Measurements from ENCODE around the gene TRIP6.
"Not testable (repeated sequence)": the region's sequence is repeated elsewhere in the genome, so short reads cannot be mapped to it uniquely, and the experiment has no call there.

Gene TRIP6

DNA sequence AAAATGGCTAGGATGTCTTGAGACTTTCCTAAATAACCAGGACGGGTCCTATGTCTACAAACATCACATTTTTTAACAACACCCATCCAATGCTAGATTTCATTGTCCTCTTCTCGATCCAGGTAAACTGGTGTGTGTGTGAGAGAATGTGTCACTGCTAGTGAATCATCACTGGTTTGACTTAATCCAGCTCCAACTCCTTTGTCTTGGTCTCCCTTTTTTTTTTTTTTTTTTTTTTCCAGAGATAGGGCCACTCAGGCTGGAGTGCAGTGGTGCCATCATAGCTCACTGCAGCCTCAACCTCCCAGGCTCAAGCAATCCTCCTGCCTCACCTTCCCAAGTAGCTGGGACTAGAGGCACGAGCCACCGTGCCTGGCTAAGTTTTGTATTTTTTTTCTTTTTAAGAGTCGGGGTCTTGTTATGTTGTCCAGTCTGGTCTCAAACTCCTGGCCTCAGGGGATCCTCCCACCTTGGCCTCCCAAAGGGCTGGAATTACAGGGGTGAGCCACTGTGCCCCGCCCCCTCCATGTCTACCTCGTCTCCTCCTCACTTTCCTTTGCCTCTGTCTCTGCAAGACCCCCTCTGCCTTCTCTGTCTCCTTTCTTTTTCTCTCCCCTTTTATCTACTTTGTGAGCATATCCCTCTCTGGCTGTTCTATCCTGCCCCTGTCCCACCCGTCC, 24.5 kb downstream of the TRIP6 start:
- DNase-seq, result no peak

DNA sequence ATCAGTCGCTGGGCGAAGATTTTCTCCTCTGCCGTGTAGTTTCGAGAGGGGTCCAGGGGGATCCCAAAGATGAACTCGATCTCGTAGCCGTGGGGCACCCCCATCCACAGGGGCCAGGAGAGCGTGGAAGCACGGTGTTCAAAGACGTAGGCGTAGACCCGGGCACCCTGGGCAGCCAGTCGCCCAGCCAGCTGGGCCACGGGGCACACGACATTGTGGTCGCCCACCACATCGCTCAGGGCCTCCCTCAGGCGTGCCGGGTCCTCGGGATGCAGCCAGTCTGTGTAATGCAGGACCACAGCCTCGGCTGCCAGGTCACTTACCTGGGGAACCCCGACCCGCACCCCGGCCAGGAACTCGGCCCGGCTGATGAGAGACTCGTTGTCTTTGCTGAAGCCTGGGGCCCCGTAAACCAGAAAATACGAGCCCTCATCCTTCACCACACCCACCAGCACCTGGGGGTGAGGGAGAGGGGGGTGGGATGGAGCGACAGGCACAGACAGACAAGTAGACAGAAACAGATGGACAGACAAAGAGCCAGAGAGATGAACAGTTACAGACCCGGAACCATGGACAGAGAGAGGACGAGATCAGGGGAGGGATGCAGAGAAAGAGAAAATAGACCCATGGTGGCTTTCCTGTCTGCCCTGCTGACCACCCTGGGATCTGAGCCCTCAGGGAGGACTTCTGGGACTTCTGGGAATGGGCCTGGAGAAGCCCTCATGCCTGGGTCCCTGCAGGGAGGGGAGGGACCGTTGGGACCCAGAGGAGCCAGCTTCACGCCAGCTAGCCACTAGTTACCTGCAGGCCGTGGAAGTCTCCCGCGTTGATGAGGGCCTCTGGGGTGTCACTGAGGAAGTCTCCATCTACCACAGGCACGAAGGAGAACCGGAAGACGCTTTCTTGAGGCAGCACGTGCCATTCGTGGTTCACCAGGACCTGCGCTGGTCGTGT, 25.5 kb downstream of the TRIP6 start:
- DNase-seq, result no peak

DNA sequence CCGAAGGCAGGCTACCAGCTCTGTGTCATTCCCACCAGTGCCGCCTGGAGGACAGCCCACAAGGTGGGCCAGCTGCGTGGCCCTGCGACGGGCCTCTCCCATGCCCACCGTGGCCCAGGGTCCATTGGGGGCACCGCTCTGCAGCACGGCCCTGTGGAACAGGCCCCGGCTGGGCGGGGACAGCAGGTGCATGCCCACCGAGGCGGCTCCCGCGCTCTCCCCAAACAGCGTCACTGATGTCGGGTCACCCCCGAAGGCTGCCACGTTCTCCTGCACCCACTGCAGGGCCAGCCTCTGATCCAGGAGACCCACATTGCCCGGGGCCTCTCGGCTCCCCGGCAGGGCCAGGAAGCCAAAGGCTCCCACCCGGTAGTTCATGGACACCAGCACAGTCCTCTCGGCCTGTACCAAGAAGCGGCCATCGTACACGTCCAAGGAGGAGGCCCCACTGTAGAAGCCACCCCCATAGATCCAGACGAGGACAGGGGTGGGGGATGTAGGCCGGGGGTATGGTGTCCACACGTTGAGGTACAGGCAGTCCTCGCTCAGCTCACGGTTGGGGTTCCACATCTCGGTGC, 26.2 kb downstream of the TRIP6 start:
- no peak for DNase-seq

GRCh38 chr7:100893910-100894721, 26.9 kb downstream of the TRIP6 start:
- no peak for DNase-seq

- DNase-seq, result no peak
Measured at GRCh38 chr7:100894860-100895700, 27.9 kb downstream of the TRIP6 start.

GRCh38 chr7:100895701-100895955, 28.4 kb downstream of the TRIP6 start, which contains the start of gene ACHE:
TSS of gene ACHE (minus strand) at chr7:100895888. CDS start at chr7:100894232, 1,656 bp downstream.
- no peak for DNase-seq

GRCh38 chr7:100895956-100896731, 29.0 kb downstream of the TRIP6 start:
- peak in 1 of 2 experiments; percentile 18 for DNase-seq

GRCh38 chr7:100896732-100897608, 29.8 kb downstream of the TRIP6 start:
- no peak for DNase-seq

GRCh38 chr7:100897772-100898454, 30.7 kb downstream of the TRIP6 start:
- no peak for DNase-seq

- no peak for DNase-seq
Measured at GRCh38 chr7:100899432-100899831, 32.2 kb downstream of the TRIP6 start.

GRCh38 chr7:100900978-100901377, 33.8 kb downstream of the TRIP6 start:
- DNase-seq, result no peak

GRCh38 chr7:100901921-100902332, 34.7 kb downstream of the TRIP6 start:
- no peak for DNase-seq

DNA sequence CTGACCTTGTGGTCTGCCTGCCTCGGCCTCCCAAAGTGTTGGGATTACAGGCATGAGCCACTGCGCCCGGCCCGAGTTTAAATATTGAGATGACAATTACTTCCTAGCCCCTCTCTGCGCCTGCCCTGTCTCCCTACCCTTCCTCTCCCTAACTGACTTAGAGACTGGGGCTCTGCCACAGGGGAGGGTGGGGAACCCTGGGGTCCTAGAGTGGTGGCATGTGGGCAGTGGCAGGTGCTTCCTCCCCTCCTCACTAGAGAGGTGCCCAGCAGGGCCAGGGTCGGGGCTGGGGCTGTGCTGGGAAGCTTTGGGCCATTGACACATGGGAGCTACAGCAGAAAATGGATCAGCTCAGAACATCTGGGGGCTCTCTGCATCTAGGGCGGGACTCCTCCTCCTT, 35.5 kb downstream of the TRIP6 start:
- DNase-seq, result no peak

DNA sequence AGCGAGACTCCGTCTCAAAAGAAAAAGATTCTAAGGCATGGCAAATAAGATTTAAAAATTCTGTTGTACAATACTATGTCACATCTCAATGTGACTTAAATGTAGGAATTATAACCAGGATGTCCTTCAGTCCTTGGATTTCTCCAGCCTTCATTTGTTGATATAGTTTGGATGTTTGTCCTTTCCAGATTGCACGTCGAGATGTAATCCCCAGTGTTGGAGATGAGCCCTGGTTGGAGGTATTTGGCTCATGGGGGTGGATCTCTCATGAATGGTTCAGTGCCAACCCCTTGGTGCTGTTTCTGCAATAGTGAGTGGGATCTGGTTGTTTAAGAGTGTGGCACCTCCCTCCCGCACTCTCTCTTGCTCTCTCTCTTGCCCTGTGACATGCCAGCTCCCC, 41.3 kb downstream of the TRIP6 start:
- DNase-seq, result no peak

DNA sequence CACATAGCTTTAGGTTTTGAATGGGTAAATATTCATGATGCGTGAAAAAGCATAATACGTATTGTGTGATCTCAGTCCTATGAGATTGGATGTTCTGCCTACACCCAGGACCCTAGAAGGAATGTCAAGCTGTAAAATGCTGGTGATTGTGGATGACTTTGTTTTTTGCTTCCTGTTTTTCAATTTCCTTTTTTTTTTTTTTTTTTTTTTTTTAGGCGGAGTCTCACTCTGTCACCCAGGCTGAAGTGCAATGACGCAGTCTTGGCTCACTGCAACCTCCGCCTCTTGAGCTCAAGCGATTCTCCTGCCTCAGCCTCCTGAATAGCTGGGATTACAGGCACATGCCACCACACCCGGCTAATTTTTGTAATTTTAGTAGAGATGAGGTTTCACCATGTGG, 43.3 kb downstream of the TRIP6 start:
- not testable (repeated sequence) for DNase-seq

DNA sequence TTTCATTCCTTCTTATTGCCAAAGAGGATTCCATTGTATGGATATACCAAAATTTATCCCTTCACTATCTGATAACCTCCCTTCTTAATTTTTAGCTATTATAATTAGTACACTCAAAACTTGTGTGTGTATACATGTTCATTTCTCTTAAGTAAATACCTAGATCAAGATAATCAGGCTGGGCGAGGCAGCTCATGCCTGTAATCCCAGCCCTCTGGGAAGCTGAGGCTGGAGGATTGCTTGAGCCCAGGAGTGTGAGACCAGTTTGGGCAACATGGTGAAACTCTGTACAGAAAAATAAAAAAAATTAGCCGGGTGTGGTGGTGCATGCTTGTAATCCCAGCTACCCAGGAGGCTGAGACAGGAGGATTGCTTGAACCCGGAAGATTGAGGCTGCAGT, 44.3 kb downstream of the TRIP6 start:
- no peak for DNase-seq

DNA sequence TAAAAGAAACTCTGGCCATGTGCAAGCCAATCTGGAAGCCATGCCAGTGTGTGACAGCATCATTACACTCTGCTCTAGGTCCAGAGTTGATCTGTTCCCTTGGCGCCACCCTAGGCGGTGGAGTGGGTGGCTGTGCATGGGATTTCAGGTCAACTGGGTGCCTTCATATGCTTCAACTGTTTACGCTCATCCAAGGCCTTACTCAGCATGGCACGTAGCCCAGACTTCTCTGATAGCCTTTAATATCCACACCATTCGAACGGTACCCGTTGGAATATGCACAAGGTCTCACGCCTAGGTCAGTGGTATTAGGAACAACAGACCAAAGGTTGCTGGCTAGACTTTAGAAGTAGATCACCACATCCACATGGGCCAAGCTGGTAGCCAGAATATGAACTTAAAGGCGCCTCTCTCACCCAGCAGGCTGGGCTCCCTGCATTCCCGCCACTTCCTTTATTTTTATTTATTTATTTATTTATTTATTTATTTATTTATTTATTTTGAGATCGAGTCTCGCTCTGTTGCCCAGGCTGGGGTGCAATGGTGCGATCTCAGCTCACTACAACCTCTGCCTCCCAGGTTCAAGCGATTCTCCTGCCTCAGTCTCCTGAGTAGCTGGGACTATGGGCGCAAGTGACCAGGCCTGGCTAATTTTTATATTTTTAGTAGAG, 47.2 kb downstream of the TRIP6 start:
- no peak for DNase-seq

DNA sequence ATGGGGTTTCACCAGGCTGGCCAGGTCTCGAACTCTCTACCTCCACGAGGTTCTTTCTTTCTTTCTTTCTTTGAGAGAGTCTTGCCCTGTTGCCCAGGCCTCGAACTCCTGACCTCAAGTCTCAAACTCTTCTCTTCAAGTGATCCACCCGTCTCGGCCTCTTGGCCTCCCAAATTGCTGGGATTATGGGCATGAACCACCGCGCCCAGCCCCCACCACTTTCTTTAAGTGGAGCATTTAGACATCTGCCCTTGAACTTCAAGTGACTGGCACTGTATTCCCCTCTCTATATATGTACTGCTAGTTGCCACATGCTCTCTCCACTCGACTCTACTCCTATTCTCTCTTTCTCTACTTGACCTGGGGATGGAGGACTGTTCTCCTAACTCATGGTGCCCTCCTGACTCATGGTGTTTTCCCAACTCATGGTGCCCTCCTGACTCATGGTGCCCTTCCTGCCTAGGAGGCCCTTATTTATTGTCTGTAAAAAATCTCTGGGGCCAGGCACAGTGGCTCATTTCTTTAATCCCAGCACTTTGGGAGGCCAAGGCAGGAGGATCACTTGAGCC, 47.8 kb downstream of the TRIP6 start:
- DNase-seq, result peak; percentile 27 to 36

- DNase-seq, result not testable (repeated sequence)
Measured at GRCh38 chr7:100919335-100919734, 52.1 kb downstream of the TRIP6 start.
